Measurements from ENCODE around the gene SLX4IP.

Gene SLX4IP

DNA sequence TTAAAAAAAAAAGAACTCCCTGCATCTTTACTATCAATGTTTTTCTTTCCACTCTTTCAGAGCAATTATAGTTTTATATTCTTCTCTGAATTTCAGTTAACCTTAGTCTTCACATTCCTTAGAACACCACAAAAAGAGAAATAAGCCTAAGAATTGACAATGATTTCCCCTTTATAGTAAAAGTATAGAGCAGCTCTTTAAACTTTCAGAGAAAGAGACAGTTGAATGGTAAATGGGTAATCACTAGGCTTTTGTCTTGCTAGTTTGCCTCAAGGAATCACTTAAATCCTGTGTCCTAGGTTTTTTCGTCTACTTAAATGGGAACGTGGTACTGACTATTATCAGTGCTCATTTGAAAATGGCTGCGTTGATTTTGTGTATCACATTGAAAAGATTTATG, 31.8 kb downstream of the SLX4IP start:
- Histone ChIP-seq H3K27me3 (ENCODE audit: insufficient read depth, poor library complexity, severe bottlenecking) (no peaks in the 10 kb centered on the region), H3K27ac (replicated peaks) (no peak overlapping the region), H3K4me3 (replicated peaks; ENCODE audit: insufficient read depth, low read length) (no peak overlapping the region)
- TF ChIP-seq, protein P1, sequence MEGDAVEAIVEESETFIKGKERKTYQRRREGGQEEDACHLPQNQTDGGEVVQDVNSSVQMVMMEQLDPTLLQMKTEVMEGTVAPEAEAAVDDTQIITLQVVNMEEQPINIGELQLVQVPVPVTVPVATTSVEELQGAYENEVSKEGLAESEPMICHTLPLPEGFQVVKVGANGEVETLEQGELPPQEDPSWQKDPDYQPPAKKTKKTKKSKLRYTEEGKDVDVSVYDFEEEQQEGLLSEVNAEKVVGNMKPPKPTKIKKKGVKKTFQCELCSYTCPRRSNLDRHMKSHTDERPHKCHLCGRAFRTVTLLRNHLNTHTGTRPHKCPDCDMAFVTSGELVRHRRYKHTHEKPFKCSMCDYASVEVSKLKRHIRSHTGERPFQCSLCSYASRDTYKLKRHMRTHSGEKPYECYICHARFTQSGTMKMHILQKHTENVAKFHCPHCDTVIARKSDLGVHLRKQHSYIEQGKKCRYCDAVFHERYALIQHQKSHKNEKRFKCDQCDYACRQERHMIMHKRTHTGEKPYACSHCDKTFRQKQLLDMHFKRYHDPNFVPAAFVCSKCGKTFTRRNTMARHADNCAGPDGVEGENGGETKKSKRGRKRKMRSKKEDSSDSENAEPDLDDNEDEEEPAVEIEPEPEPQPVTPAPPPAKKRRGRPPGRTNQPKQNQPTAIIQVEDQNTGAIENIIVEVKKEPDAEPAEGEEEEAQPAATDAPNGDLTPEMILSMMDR (IDR thresholded peaks at IDR 0.05; ENCODE audit: insufficient read depth, low read length), result no peak
- TF ChIP-seq SPI1 (IDR thresholded peaks at IDR 0.05; ENCODE audit: borderline replicate concordance, low read depth) (no peak), POLR2AphosphoS5 (IDR thresholded peaks at IDR 0.05; ENCODE audit: low read depth) (no peak), GABPA (IDR thresholded peaks at IDR 0.05; ENCODE audit: low read depth) (no peak)
- TF ChIP-seq, protein P2, sequence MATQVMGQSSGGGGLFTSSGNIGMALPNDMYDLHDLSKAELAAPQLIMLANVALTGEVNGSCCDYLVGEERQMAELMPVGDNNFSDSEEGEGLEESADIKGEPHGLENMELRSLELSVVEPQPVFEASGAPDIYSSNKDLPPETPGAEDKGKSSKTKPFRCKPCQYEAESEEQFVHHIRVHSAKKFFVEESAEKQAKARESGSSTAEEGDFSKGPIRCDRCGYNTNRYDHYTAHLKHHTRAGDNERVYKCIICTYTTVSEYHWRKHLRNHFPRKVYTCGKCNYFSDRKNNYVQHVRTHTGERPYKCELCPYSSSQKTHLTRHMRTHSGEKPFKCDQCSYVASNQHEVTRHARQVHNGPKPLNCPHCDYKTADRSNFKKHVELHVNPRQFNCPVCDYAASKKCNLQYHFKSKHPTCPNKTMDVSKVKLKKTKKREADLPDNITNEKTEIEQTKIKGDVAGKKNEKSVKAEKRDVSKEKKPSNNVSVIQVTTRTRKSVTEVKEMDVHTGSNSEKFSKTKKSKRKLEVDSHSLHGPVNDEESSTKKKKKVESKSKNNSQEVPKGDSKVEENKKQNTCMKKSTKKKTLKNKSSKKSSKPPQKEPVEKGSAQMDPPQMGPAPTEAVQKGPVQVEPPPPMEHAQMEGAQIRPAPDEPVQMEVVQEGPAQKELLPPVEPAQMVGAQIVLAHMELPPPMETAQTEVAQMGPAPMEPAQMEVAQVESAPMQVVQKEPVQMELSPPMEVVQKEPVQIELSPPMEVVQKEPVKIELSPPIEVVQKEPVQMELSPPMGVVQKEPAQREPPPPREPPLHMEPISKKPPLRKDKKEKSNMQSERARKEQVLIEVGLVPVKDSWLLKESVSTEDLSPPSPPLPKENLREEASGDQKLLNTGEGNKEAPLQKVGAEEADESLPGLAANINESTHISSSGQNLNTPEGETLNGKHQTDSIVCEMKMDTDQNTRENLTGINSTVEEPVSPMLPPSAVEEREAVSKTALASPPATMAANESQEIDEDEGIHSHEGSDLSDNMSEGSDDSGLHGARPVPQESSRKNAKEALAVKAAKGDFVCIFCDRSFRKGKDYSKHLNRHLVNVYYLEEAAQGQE (IDR thresholded peaks at IDR 0.05; ENCODE audit: insufficient replicate concordance, low read depth), result no peak
- DNase-seq (ENCODE audit: low read depth in 1 of 2, low spot score in 1 of 2), result no peak

DNA sequence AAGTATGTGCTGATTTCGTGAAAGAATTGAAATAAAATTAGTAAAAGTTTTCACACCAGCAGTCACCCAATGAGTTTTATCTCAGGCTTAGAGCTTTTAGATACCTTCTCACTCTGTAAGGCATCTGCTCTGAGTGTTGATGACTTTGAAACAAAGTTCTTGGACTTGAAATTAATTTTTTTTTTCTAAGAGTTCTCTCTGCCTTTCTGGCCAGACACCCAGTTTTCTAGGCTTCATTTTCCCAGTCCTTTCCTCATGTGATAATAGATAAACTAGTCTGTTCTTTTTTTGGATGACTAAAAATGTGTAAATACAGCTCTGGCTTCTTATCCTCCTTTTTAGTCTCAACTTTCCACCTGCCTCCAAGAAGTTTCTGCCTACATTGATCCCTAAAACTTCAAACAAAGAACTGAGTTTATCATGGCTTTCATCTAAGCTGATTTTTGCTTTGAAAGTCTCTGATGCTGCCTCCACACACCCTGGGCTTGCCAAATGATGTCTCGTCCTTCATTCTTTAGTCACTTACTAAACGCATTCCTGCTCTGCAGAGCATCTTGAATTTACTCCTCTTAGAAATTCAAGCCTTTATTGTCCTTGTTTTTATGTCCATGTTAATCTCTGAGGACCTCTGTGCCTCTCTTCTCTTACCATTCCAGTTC, 32.7 kb downstream of the SLX4IP start:
- Histone ChIP-seq H3K27ac (replicated peaks) (peak overlapping the region; percentile 77), H3K4me3 (replicated peaks; ENCODE audit: insufficient read depth, low read length) (no peak overlapping the region), H3K27me3 (ENCODE audit: insufficient read depth, poor library complexity, severe bottlenecking) (no peaks in the 10 kb centered on the region)
- no peak for TF ChIP-seq SPI1 (IDR thresholded peaks at IDR 0.05; ENCODE audit: borderline replicate concordance, low read depth)
- TF ChIP-seq GABPA (IDR thresholded peaks at IDR 0.05; ENCODE audit: low read depth), result no peak
- TF ChIP-seq POLR2AphosphoS5 (IDR thresholded peaks at IDR 0.05; ENCODE audit: low read depth), result no peak
- TF ChIP-seq, protein P1 (IDR thresholded peaks at IDR 0.05; ENCODE audit: insufficient read depth, low read length), result no peak
- TF ChIP-seq, protein P2 (IDR thresholded peaks at IDR 0.05; ENCODE audit: insufficient replicate concordance, low read depth), result no peak
- DNase-seq (ENCODE audit: low read depth in 1 of 2, low spot score in 1 of 2), result no peak

DNA sequence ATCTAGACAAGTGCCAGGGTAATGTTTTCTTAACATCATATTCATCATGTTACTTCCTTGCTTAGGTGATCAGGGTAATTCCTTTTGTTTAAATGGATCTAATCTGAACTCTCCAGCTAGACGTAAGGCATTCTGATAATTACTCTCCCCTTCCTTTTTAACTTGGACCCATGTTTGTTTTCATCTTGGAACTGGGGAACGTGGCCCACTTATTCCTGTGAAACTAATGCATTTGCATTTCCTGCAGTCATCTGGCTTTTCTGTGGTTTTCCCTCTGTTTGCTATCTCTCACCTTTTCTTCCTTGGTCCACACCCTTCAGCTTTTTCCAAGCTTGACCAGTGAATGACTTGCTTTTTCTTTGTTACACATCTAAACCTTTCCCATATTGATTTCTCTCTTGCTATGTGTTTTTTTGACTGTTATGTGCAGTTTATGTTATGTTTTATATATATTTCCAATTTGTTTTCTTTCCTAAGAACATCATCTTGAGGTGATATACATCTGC, 33.3 kb downstream of the SLX4IP start:
- peak overlapping the region; percentile 77 for H3K27ac ChIP-seq (replicated peaks)
- no peaks in the 10 kb centered on the region for H3K27me3 ChIP-seq (ENCODE audit: insufficient read depth, poor library complexity, severe bottlenecking)
- no peak overlapping the region for H3K4me3 ChIP-seq (replicated peaks; ENCODE audit: insufficient read depth, low read length)
- no peak for DNase-seq (ENCODE audit: low read depth in 1 of 2, low spot score in 1 of 2)
- TF ChIP-seq POLR2AphosphoS5 (IDR thresholded peaks at IDR 0.05; ENCODE audit: low read depth) (no peak), GABPA (IDR thresholded peaks at IDR 0.05; ENCODE audit: low read depth) (no peak), SPI1 (IDR thresholded peaks at IDR 0.05; ENCODE audit: borderline replicate concordance, low read depth) (no peak)
- TF ChIP-seq, protein P2 (IDR thresholded peaks at IDR 0.05; ENCODE audit: insufficient replicate concordance, low read depth), result no peak
- TF ChIP-seq, protein P1 (IDR thresholded peaks at IDR 0.05; ENCODE audit: insufficient read depth, low read length), result no peak
